ENCODE measurements around the gene CFDP1. TPM values are rescaled to one million over a fixed set of nuclear protein-coding genes. Genes with fewer than 3 reads are reported as not detected.
A peak's percentile ranks its signal among the peaks of the same experiment; 100 is the strongest.

Gene CFDP1
- total RNA-seq, 4 donors from 2014 or later, result 42.4 to 49.5 (median 44.0) TPM

DNA sequence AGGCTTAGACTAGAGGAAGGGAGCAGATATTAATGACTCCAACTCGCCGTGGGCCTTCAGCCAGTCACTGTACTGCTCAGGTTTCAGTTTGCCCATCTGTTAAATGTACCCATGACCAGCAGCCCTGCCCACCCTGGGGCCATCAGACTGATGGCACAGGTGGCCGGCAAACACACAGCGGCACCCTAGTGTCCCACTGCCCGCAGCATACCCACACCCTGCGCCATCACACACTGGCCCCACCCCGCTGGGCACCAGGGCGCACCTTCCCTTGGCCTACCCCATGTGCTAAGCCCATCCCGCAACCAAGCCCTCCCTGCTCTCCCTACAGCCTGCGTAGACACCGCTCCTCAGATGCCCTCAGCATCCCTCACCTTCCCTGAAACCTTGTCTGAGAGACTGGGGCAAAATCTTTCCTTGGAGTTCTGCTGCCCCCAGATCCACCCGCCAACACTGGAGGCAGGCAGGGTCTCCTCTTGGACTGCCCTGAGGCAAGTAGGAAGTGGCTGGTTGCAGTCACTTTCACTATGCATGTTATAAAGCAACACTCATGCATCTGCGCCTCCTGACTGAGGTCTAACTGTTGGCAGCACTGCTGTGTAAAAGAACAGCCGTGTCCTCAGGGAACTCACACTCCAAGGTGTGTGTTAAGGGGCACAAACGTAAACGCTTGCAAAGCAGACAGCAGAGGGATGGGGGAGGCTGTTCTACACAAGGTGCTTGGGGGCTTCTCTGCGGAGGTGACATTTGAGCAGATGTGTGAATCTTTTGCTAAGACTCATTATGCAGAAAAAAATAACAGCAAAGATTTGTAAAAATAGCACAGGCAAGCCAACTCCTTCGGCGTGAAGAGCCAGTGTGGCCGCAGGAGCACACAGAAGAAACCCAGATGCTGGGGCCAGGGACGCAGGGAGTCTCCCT is 175.2 kb downstream of the CFDP1 start:
- WGBS, result 70% methylated on average over 16 of the region's 21 CpGs
- H3K4me3 ChIP-seq, result no peak overlapping the region
- H3K4me1 ChIP-seq, result peaks cover 82 to 96% (median 93%) of the 10 kb centered on the region in 4 donors
- H3K36me3 ChIP-seq, result peaks cover 0 to 3% (median 0%) of the 10 kb centered on the region in 4 donors
- no peak for DNase-seq (ENCODE audit: extremely low spot score)
- H3K9me3 ChIP-seq, result no peaks in the 10 kb centered on the region
- intact Hi-C loops (cut with DNase I), result no loop called here
- no peaks in the 10 kb centered on the region for H3K27me3 ChIP-seq
- peak overlapping the region in 2 of 4 donors; percentile 69 to 91 for H3K27ac ChIP-seq (replicated peaks in 1 of 4)
- TF ChIP-seq, protein P1, sequence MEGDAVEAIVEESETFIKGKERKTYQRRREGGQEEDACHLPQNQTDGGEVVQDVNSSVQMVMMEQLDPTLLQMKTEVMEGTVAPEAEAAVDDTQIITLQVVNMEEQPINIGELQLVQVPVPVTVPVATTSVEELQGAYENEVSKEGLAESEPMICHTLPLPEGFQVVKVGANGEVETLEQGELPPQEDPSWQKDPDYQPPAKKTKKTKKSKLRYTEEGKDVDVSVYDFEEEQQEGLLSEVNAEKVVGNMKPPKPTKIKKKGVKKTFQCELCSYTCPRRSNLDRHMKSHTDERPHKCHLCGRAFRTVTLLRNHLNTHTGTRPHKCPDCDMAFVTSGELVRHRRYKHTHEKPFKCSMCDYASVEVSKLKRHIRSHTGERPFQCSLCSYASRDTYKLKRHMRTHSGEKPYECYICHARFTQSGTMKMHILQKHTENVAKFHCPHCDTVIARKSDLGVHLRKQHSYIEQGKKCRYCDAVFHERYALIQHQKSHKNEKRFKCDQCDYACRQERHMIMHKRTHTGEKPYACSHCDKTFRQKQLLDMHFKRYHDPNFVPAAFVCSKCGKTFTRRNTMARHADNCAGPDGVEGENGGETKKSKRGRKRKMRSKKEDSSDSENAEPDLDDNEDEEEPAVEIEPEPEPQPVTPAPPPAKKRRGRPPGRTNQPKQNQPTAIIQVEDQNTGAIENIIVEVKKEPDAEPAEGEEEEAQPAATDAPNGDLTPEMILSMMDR (IDR thresholded peaks at IDR 0.05), result no peak
- TF ChIP-seq POLR2A (IDR thresholded peaks at IDR 0.05; ENCODE audit: low read depth) (no peak), EP300 (IDR thresholded peaks at IDR 0.05) (no peak), POLR2AphosphoS5 (IDR thresholded peaks at IDR 0.05) (no peak)

DNA sequence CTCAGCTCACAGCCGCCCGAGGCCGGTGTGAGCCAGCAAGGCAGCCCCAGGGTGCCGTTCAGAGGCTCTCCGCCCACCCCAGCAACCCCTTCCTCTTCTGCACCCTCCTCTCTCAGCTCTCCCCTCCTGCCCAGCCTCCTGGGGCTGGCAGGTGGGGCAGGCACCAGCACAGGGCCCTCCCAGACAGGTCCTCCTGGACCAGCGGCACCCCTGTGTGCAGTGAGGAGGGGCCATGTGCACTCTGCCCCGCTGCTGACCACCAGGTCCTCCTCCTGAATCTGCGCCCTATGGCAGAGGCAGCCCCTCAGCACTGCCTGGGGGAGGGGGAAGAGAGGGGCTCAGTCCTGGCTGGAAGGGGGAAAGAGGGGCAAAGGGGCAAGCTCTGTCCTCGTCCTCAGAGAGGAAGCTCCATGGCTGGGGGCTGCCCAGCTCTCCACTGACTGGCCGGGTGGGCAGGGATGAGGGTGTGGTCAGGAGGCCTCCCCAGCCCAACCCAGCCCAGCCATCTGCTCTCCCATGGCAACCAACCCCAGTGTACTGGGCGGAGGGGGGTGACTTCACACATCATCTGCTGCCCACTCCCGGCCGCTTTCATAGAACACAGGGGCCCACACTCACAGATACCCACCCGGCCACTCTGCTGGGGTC is 176.5 kb downstream of the CFDP1 start:
- intact Hi-C loops (cut with DNase I), result no loop called here
- no peak for DNase-seq (ENCODE audit: extremely low spot score)
- Histone ChIP-seq H3K4me3 (peak overlapping the region in 2 of 4 donors; percentile 4 to 32), H3K27ac (replicated peaks in 1 of 4) (peak overlapping the region; percentile 69 to 95 (median 92)), H3K27me3 (no peaks in the 10 kb centered on the region), H3K4me1 (peaks cover 82 to 96% (median 93%) of the 10 kb centered on the region in 4 donors), H3K36me3 (no peaks in the 10 kb centered on the region), H3K9me3 (no peaks in the 10 kb centered on the region)
- TF ChIP-seq, protein P1 (IDR thresholded peaks at IDR 0.05), result no peak
- no peak for TF ChIP-seq POLR2AphosphoS5 (IDR thresholded peaks at IDR 0.05)
- TF ChIP-seq EP300 (IDR thresholded peaks at IDR 0.05), result no peak
- no peak for TF ChIP-seq POLR2A (IDR thresholded peaks at IDR 0.05; ENCODE audit: low read depth)
- 19% methylated on average over 10 of the region's 14 CpGs for WGBS

DNA sequence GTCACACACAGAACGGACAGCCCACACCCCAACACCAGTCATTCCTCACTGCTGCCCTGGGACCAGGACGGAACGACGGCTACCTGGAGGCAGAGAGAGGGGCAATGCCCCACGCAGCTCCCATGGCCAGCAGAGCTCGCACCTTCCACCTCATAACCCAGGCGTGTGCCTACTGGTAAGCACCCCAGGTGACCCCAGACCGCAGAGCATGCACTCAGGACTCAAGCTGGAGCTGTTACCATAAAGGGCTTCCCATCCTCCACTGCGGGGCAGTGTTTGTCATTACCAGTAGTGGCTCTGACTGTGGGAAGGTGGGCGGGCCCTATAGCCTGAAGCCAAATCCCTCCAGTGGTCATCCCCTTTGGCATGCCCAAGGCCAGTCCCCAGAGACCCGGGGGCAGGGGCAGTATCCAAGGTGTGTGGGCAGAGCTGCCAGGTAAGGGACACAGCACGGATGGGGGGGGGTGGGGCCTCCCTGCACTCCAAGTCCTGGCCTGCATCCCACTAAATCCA is 177.2 kb downstream of the CFDP1 start:
- intact Hi-C loops (cut with DNase I), result no loop called here
- no peak for DNase-seq (ENCODE audit: extremely low spot score)
- H3K36me3 ChIP-seq, result no peaks in the 10 kb centered on the region
- H3K4me1 ChIP-seq, result peaks cover 77 to 95% (median 90%) of the 10 kb centered on the region in 4 donors
- no peak for TF ChIP-seq POLR2AphosphoS5 (IDR thresholded peaks at IDR 0.05)
- no peak for TF ChIP-seq POLR2A (IDR thresholded peaks at IDR 0.05; ENCODE audit: low read depth)
- TF ChIP-seq, protein P1 (IDR thresholded peaks at IDR 0.05), result no peak
- TF ChIP-seq EP300 (IDR thresholded peaks at IDR 0.05), result no peak
- H3K9me3 ChIP-seq, result no peaks in the 10 kb centered on the region
- 86% methylated on average over 6 of the region's 12 CpGs for WGBS
- H3K4me3 ChIP-seq, result peak overlapping the region in 1 of 4 donors; percentile 32
- no peaks in the 10 kb centered on the region for H3K27me3 ChIP-seq
- peak overlapping the region; percentile 69 to 95 (median 92) for H3K27ac ChIP-seq (replicated peaks in 1 of 4)

DNA sequence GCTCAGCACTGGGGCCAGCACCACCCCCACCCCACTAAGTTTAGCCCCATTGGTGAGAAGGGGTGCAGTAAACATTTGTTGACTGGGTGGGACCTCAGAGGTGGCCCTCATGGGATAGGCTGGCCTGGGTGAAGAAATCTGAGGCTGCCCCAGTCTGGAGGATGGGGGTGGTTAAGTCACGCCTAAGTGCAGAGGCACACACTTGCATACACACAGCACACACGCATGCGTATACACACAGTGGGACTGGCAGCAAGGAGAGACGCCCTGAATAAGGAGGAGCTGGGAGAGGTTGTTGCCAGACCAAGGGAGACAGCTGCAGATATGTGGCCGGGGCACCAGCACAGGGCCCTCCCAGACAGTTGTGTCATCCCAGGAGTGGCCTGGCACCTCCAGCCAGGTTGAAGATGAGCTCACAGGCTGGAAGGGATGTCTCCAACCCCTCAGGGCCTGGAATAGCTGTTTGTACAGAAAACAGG is 178.9 kb downstream of the CFDP1 start:
- Histone ChIP-seq H3K36me3 (no peaks in the 10 kb centered on the region), H3K27ac (replicated peaks in 1 of 4) (peak overlapping the region; percentile 90 to 95 (median 92)), H3K4me1 (peaks cover 87 to 99% (median 94%) of the 10 kb centered on the region in 4 donors), H3K27me3 (no peaks in the 10 kb centered on the region), H3K9me3 (no peaks in the 10 kb centered on the region), H3K4me3 (no peak overlapping the region)
- intact Hi-C loops (cut with DNase I), result no loop called here
- no peak for TF ChIP-seq EP300 (IDR thresholded peaks at IDR 0.05)
- no peak for TF ChIP-seq POLR2A (IDR thresholded peaks at IDR 0.05; ENCODE audit: low read depth)
- TF ChIP-seq, protein P1 (IDR thresholded peaks at IDR 0.05), result no peak
- peak in 1 of 2 donors; percentile 21 for TF ChIP-seq POLR2AphosphoS5 (IDR thresholded peaks at IDR 0.05)
- 45% methylated on average over 5 of the region's 5 CpGs for WGBS
- DNase-seq (ENCODE audit: extremely low spot score), result no peak
